GM18502 (cell line): ENCODE data around the gene CCDC50.

ENCODE experiments used
- ATAC-seq: cut with Tn5 transposase; IDR thresholded peaks from one replicate; pipeline ENCODE4 v1.9.1; 2021; ENCODE audit warnings: mild to moderate bottlenecking; ENCODE audit not compliant: unreplicated experiment, poor library complexity

Gene CCDC50

GRCh38 chr3:191316876-191317603 is 12.2 kb upstream of the CCDC50 start:
- no peak for ATAC-seq

- no peak for ATAC-seq
Measured at GRCh38 chr3:191320316-191320715, 8.9 kb upstream of the CCDC50 start.

DNA sequence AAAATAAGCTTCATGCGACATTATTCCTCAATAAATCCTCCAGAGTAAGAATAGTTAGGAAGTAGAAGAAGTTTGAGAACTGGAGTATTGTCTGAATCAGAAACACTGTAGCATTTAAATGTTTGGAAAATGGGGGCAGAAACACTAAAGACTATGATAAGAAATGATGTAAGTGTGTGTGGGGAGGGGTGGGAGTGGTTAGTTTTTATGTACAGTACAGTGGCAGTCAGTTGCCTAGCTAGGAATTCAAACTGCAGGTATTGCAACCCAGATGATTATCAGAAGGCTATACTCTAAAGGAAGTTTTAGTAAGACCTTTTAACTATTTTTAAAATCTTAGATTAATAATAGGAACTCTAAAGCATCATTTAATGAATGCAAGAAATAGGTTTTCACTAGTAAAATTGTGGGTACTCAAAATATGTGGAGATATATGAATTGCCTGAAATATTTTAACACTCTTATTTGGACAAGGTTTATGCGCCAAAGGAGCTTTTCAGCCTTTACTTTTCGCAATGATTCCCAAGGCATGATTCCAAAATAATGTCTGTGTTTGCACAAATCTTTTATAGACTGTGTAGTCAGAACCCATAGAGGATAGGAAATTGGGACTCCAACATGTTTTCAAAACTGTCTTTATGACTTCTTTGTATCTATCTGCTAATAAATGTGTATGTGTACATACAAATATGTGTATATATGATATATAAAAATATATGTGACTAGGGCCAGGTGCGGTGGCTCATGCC is 8.0 kb upstream of the CCDC50 start:
- no peak for ATAC-seq

- no peak for ATAC-seq
Measured at GRCh38 chr3:191324936-191325335, 4.3 kb upstream of the CCDC50 start.

GRCh38 chr3:191327526-191327925 is 1.7 kb upstream of the CCDC50 start:
- no peak for ATAC-seq

DNA sequence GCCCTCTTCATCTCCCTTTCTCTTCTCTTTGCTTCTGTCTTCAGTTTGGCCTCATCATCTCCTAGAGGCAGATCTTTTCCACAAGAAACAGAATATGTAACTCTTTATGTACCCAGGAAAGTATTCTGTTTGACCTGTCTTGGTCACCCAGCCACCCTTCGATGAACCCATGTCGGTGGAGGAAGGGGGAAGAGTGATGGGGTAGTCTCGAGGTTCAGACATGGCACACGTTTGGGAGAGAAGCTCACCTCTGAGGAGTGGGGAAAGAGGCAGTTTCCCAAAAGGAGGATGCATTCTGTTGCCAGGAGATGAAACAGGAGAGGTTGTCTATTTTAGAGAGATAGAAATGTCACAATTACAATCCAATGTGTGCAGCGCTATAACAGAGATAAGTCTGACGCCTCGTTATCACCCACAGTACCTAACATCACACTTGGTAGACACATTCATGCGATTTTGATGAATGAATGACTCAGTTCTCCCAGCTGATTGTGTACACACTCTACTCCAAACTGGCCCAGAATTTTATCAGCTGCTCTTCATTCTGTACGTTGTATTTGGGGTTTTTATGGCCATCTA is 722 bp upstream of the CCDC50 start:
- ATAC-seq = no peak

DNA sequence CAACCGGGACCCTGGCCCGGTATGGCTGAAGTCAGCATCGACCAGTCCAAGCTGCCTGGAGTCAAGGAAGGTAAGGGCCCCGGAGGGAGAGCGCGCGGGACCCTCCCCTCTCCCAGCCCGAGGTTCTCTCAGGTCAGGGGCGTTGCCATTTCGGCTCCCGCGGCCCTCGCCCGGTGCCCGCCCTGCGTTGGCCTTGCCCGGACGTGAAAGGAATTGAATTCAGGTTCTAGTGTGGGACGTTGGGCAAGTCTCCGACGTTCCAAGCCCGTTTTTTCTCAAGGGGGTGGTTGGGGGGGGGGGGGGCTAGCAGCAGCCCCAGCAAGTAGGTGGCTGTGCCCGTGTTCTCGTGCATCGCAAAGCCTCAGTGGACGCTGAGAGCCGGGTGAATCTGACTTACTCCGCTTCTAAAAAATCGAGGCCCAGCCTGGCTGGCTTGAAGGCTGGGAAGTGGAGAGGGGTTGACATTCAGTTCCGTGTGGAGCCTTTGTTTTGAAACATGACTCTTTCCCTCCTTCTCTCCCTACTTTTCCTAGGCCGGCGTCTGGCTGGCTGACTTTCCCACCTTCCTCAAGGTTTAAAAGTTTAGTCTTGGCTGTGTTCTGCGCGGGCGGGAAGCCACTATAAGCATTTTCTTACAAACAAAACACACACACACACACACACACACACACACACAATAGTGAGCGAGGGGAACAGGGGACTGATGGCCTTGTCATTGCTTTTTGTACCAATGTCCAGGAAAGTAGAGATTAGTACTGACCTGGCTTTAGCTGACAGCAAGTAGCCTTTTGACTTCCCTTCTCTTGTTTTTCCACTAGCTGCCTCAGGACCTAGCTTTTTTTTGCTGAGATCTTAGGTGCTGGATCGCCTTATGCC is 698 bp downstream of the CCDC50 start, which contains the start of gene UTS2B:
Gene UTS2B, minus strand, starts transcription at position 873 of the 876 bp plus-strand sequence. CDS start 48,337 bp downstream, outside the sequence.
- peak; percentile 39 for ATAC-seq

DNA sequence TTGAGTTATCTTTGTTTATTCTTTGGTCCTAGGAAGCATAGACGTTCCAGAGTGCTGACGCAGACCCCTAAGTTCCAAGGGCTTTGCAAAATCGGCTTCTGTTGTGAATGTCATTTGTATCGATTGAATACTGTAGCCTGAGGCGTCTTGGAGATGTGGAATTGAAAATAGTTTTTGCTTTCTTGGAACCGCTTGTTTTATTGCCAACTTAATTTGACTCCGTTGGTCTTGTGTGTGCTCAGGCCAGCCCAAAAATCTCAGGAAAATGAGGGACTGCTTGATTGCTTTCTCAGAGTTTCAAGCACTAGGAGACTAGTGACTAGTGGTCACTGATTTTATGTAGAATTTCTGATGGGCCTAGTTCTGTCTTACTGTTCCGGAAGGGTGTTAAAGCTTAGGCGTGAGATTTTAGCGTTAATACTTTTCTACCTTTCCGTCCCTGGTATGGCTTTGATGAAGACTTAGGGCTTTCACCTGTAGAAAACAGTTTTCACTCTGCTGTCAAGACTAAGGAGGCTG is 1.4 kb downstream of the CCDC50 start:
- ATAC-seq = no peak

GRCh38 chr3:191331388-191331787 is 2.2 kb downstream of the CCDC50 start:
- no peak for ATAC-seq

GRCh38 chr3:191333298-191333880 is 4.2 kb downstream of the CCDC50 start:
- no peak for ATAC-seq

DNA sequence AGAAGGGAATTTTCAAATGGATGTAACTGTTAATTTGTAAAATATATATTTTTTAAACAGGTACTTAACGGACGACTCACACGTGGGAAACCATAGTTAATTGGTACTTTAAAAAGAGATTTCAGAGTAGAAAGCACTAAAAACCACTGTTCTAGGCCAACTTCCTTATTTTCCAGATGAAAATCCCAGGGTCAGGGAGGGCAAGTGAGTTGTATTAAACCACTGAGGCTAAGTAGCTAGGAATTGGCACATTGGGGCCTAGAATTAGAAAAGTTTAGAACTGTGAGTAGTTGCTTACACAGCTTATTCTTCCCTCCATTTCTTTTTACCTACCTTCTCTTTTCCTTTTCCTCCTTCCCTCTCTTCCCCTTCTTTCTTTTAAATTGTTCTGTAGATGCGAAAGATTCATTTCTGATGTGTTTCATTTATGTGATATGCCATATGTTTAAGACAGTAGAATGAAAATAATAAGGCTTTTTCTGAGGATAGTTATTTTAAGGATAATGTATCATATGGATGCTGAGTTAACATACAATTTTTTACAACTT is 5.2 kb downstream of the CCDC50 start:
- no peak for ATAC-seq

GRCh38 chr3:191336833-191337232 is 7.6 kb downstream of the CCDC50 start:
- ATAC-seq = no peak

- ATAC-seq = no peak
Measured at GRCh38 chr3:191338177-191338488, 8.9 kb downstream of the CCDC50 start.

DNA sequence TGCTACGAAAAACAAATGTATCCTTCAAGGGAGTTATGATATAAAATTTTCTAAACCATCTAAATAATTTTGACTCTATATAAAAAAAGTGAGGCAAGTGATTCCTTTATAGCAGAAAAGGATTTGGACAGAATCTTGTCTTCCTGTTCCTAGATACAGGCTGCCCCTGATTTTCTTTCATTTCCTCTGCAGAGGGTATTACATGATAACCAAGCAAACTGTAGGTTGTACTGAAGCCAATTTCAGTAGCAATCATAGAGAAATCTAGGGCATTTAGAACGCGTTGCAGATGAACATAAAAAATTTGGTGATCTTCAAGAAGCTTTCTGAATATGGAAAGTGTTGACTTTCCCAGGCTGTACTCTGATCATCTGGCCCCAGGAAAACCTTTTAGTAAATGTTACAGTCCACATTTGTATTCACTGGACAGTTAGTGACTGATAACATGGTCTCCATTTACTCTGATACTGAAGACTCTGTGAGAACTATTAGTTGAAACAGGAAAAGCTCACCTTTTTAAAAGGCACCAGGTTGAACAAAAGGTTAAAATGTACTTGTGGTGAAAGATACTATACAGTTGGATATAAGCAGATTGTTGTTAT is 10.2 kb downstream of the CCDC50 start:
- ATAC-seq = no peak

DNA sequence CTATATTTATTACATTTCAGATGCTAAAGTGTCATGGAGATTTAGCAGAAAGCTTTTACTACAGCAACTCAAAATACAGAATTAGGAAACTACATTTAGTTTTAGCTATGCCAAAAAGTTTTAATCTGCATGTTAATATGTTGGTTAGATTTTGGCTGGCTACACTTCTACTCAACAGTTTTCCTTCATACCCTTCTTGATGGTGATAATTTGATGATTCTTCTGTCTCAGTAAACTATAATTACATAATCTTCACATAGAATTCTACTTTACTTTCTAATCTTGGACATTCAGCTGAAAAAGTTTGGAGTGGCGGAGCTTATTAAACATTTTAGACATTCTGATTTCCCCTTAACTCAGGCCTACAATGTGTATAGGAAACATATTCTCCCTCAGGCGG is 11.2 kb downstream of the CCDC50 start:
- no peak for ATAC-seq

- no peak for ATAC-seq
Measured at GRCh38 chr3:191340966-191341365, 11.8 kb downstream of the CCDC50 start.

DNA sequence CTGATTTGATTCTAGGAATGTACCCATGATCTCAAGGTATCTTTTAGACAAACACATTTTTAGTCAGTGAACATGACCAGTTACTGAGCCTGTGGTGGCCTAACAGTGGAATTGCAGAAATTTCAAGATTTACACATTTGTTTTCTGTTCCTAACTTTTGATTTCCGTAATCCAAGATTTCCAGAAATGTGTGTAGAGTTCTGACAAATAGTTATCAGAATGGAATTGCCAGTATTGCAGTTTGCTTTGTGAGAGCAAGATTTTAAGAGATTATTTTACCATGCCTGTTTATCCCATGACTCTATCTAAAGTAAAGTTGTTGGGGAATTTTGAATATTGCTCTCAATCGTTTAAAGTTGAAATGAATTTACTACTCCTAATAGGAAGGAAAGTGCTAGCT is 12.8 kb downstream of the CCDC50 start:
- no peak for ATAC-seq

DNA sequence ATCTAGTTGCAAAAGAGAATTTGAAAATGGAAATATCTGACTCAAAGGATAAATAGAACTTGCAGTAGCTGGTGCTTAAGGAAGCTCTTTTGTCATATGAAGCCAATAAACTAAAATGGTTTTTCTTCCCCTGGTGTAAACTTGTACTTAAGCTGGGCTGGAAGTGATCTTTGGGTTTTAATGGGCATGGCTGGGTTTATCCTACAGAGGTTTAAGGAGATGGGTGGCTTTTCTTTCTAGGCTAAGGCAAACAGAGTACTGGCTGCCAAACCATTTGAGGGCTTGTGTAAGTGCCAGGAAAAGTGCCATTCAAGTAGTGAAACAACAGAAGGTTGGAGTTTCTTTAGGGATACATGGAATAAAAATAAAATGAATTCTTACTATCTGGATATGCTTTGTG is 13.2 kb downstream of the CCDC50 start:
- ATAC-seq = no peak

DNA sequence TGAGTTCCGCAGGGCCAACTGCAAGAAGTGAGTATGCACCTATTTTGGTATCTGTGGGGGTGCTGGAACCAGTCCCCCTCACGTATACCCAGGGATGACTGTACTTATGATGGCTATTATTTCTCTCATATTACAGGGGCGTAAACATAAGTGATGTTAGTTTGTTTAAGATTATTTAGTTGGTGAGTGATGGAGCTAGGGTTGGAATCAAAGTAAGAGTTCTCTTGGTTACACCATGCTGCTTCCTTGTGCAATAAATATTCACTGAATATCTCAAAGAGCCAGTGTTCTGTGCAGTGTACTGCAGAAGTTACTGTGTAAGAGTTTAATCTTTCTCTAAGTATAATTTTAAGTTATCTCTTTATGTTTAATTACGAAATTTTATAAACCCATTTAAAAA is 13.9 kb downstream of the CCDC50 start:
- ATAC-seq = no peak
